Activated CD4-positive, alpha-beta T cell treated with anti-CD3 and anti-CD28 coated beads, Interleukin-10, Interleukin-2, amounts not matched to agents 100 ng/mL and 50 ng/mL, durations not matched to agents 16 hours and 8 hours (primary cell): Measurements from ENCODE around the gene TEX48.
A peak's percentile ranks its signal among the peaks of the same experiment; 100 is the strongest.

Source experiments
- DNase-seq: peaks from one replicate; pipeline ENCODE4 v3.0.0-alpha.2; 2020

The TEX48 gene

DNA sequence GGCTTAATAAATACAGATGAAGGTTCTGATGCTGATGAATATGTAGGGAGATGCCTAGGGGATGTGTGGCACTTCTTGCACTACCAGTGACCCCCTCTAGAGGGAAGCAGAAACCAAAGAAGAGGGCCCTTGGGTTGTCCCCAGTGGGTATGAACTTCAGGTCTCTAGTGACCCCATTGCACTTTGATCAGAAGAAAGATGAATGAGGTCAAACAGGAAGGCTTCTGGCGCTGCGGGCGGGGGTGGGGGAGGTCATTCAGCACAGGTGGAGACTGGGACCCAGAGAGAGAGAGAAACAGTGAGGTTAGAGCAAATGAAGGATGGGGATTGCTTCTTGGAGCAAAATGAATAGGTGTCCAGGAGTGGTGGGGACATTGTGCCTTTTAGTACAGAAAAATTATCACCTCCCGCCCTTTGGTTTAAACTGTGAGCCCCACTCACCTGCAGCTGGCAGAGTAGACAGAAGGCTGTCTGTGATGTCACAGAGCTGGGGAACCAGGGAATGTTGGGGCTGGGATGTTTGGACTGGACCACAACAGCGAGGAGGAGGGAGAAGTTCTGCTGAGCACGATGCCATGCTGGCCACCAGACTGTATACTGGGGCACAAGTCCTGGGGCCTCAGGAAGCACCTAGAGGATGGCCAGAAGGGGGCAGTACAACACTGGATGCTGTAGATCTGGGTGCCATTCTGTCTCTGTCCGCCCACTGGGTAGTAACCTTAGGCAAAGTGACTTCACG is at the start of gene TEX48:
TSS of gene TEX48 (minus strand) at position 599 of the 739 bp plus-strand sequence. CDS start 10,469 bp downstream, outside the sequence.
- peak; percentile 91 for DNase-seq

GRCh38 chr9:114731701-114732100 is 49.7 kb upstream of the TEX48 start:
- DNase-seq = no peak

- no peak for DNase-seq
Observed at GRCh38 chr9:114729706-114730105, 47.7 kb upstream of the TEX48 start.

DNA sequence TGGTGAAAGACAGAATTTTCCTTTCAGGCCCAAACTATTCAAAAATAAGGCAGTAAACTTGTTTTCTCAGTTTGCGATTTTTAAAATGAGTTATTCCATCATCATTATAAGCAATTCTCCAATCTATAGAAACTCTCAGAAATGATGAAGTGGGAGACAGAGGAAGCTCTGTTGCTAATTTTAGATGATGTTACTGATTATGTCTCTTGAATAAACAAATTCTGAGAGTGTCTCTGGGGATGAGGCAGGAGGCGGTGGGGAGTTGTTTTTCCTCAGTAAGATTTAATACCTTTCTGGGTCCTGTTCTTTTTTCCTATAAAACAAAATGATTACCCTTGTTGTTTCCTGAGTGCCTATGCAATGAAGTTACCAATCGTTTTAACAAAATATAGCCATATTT is 43.9 kb upstream of the TEX48 start:
- DNase-seq = no peak

- no peak for DNase-seq
Observed at GRCh38 chr9:114724744-114725143, 42.8 kb upstream of the TEX48 start.

DNA sequence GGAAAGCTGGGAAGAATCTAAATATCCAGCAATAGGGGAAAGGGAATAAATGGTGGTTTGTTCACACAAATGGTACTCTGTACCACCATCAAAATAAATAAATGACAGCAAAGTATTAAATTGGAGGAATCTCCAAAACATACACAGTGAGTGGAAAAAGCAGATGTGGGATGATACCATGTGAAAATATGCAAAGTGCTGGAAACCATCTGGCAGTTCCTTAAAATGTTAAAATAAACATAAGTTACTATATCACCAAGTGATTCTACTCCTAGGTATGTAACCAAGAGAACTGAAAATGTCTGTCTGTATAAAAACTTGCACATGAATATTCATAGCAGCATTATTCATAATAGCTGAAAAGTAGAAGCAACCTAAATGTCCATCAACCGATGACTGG is 41.9 kb upstream of the TEX48 start:
- no peak for DNase-seq

DNA sequence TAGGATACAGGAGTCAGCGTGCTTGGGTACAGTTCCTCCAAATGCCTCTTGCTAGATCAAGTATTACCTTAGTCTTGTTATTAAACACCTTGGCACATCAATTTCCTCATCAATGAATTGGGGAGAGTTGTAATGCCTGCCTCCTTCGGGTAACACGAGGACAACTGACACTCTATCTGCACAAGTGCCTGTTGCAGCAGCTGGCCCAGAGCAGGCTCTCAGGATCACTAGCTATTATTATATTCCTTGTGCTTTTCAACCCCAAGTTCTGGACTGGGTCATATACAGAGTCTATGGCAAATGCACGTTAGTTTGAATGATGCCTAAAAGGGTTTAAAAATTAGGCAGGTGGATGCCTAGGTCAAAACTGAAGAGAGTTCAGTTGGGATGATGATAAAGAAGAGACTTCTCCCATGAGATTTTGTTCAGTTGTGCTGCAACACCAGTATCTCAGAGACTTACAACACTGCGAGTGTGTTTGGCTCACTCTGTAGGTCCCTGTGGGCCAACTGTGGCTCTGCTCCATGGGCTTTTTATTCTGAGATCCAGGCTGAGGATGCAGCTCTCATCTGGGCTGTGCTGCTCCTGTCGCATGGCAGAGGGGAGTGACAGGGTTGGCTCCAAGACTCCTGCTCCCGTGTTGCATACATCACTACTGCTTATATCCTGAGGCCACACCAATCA is 41.1 kb upstream of the TEX48 start:
- no peak for DNase-seq

GRCh38 chr9:114722081-114722621 is 40.2 kb upstream of the TEX48 start:
- no peak for DNase-seq

- DNase-seq = no peak
Observed at GRCh38 chr9:114721491-114722079, 39.6 kb upstream of the TEX48 start.

DNA sequence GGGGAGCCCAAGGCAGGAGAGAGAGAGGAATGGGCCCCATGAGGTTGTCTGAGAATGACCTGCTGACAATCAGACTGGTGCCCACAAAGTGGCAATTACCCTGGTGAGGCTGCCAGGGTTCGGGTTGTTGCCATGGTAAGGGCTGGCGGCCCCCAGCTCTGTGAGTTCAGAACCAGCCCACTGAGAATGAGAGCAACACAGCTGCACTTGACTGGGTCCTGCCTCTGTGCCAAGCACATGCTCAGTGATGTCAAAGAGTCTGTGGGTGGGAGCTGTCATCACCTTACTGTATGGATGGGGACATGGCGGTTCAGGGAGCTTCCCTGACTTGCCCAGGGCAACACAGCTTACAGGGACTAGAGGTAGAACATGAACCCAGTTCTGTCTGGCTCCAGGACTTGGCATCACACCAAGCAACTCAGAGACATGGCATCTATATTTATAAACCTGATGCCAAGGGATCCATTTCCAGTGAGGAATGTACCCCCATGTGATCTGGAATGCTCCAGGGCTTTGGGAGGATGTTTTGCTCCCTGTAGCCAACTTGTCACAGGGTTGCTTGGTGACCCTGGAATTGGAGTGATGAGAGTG is 38.2 kb upstream of the TEX48 start:
- no peak for DNase-seq

DNA sequence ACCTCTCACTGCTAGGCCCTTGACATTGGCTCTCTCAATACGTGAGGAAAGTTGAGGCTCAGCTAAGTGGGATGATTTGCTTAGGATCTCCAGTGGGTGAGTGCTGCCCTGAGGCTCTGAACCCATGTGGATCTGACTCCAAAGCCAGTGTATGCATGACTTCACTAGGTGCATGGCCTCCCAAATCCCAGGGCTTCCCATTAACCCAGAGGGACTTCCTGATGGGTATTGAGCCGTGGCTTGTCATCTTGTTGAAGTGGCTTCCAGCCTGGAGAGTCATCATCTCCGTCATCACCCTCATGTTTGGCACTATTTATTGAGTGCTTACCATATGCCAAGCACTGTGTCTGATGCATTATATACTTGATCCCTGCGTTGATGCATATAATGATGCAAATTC is 37.3 kb upstream of the TEX48 start:
- DNase-seq = no peak

DNA sequence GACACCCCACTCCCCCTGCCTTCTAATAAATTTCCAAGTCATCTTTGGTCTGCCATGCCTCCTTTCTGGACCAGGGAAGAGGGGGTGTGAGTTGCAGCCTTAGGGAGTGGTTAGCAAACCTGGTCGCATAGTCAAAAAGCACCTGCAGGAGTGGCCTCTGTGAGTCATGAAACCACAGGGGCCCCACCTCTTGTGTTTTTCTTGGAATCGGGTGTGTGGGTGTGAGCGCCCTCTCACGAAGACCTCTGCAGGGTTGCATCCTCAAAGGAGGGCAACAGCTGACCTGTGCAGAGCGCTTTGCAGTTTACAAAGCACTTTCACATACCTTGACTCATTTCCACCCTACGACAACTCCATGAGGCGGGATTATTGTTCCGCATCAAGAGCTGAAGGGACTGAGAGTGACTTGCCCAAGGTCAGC is 36.8 kb upstream of the TEX48 start:
- DNase-seq = peak; percentile 98

GRCh38 chr9:114717908-114718486 is 36.0 kb upstream of the TEX48 start:
- no peak for DNase-seq

DNA sequence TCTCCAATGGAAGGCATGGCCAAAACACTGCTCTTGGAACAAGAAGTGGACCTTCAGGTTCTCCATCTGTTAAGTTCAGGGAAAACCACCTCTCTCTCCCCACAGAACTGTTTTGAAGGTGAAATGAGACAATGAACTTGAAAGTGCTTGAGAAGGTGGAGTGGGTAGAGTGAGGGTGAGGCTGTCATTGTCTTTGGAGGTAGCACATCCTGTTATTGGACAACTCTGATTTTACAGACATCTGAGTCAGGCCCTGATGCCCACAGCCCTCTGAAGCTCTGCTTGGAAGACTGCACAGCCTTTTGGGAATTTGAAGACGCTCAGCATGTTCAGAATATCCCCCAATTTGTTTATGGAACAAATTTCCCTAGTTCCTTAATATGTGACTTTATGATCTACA is 27.6 kb upstream of the TEX48 start:
- no peak for DNase-seq

DNA sequence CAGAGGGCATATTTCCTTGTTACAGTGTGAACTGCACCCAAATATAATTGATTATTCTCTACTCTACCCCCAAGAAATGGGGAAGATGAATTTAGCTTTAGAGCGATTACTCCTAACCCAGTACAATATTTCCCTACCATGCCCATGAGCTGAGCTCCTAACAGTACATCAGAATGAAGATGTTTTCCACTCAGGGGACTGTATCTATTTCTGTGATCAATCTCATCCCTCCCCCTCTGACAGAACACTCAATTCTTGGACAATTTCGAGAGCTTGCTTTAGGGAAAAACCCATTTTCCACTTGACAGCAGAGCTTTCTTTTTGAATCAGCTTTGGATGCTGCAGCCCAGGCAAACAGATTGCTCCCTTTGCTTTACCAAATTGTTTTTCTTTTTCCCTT is 24.7 kb upstream of the TEX48 start:
- no peak for DNase-seq

DNA sequence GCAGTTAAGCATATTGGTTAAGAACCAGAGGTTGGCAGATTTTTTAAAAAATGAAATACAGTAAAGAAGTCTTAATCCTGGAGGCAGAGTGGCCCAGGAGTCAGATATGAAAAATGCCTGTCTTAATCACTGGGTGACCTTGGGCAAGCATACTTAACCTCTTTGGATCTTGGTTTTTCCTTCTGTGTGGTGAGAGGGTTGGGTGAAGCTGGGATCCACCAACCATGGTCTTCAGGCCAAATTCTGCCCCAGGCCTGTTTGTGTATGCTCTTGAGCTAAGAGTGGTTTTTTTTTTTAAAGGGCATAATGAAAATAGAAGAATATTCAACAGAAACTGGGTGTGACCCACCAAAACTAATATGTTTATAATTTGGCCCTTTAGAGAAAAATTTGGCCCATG is 20.0 kb upstream of the TEX48 start:
- no peak for DNase-seq

GRCh38 chr9:114697951-114698351 is 16.0 kb upstream of the TEX48 start:
- DNase-seq = peak; percentile 84

GRCh38 chr9:114696814-114697544 is 15.0 kb upstream of the TEX48 start:
- DNase-seq = peak; percentile 94

DNA sequence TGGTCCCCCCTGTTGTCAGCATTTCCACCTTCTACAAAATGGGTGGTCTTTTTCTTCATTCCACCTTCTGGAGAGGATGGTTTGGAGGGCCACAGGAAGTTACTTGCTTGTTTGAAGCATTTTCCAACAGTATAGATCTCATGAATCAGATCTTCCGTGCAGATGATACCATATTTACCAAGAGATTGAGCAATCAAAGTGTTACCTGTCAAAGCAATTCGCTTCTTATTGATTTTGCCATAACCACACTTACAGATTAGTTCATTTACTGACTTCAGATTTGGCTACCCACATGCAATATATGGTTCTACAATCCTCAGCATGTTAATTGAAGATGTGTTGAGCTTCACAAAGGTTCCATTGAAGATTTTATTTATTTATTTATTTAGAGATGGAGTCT is 14.0 kb upstream of the TEX48 start:
- DNase-seq = peak; percentile 60

DNA sequence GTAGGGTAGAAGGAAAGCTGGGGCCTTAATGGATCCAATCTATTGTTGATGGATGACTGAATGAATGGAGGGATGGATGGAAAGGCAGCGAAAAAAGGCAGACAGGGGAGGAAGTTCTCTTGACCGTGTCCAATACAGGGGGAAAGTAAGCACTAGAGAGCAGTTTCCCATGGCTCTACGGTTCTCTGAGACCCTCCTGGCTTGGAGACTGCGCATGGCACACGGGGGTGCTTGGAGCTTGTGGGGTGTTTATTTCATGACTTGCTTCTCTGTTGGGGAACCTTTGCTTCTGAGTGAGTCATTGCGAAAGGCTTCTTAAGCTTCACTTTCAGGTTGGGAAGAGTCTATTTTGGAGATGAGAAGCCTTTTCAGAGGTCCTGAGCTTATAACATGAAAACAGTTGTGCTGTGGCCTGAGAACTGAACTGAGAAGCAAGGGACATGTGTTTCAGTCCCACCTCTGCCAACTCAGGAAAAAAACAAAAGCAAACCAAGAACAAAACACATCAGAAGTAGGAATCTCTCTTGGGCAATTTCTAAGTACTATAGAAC is 12.8 kb upstream of the TEX48 start:
- DNase-seq = peak; percentile 82

DNA sequence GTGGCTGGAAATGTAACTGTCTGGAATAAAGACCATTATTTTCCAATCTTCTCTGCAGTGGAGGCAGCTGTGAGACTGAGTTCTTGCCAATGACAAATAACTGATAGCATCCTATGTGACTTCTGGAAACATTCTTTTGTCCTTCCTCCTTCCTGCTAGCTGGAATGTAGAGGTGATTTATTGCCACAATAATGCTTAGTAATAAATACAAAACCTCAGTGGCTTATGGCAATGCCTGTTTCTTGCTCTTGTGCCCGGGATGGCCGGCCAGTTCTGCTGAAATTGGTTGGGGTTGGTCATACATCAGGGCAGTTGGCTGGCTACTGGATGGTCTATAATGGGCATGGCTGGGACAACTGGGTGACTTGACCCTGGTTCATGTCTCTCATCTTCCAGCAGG is 12.2 kb upstream of the TEX48 start:
- no peak for DNase-seq

DNA sequence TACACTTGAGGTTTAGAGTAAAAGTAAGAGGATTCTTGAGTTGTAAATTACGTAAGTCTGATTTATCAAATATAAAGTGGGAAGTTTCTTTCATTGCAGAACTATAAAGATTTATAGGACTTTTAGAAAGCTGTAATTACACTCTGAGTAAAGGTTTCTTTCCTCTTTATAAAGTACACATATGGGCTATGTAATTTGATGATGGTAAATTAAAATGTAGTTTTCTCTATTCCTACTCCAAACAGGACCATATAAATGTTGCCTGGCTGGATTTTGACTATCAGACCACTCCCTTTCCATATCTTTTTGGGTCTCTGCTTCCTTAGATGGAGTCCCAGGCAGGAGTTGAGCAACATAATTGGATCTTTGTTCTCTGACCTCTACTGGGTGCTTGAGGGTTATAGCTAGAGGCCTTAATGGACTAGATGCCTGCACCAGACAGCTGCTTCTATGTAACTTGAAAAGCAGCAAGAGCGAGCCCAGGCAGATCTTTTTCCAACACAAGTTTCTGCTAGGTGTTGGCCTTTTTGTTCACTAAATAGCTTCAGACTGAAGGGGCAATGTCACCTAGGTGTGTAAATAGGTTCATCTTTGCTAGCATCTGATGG is 11.4 kb upstream of the TEX48 start:
- DNase-seq = no peak
